HG02610 (cell line): Measurements from ENCODE around the gene ABCB11.
A peak's percentile ranks its signal among the peaks of the same experiment; 100 is the strongest.
"Not testable (repeated sequence)": the region's sequence is repeated elsewhere in the genome, so short reads cannot be mapped to it uniquely, and the experiment has no call there.

Experiments used
- ATAC-seq: cut with Tn5 transposase; IDR thresholded peaks from one replicate; pipeline ENCODE4 v1.9.1; 2021; ENCODE audit warnings: mild to moderate bottlenecking, moderate library complexity; ENCODE audit not compliant: unreplicated experiment

The ABCB11 gene

DNA sequence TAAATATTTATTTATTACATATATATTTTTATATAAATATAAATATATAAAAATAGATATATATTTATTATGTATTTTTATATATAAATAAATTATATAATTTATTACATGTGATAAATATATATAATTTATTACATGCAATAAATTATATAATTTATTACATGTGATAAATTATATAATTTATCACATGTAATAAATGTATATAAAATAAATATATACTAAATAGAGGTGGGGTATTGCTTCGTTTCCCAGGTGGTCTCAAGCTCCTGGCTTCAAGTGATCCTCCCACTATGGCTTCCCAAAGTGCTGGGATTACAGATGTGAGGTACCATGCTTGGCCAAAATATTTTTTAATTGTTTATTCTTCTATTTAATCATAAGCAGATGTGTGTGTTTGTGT lies 133.7 kb downstream of the ABCB11 start:
- ATAC-seq, result no peak

DNA sequence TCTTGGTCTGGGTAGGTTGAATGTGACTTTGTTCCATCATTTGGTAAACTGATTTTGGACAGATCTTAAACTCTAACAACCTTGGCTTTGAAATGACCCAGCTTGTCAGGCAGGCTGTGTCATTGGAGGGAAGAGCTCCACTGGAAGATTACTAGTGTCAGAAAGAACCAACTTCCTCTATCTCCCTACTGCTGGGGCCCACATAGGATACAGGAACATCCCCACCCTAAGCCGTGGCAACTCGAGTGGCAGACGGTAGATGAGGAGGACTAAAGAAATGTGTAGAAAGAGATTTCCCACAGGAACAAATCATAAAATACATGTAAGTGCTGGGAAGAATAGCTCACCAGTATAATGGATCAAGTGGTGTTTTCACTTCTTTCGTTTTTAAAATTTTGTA lies 134.3 kb downstream of the ABCB11 start:
- no peak for ATAC-seq

GRCh38 chr2:168895771-168896170 lies 135.4 kb downstream of the ABCB11 start:
- no peak for ATAC-seq

DNA sequence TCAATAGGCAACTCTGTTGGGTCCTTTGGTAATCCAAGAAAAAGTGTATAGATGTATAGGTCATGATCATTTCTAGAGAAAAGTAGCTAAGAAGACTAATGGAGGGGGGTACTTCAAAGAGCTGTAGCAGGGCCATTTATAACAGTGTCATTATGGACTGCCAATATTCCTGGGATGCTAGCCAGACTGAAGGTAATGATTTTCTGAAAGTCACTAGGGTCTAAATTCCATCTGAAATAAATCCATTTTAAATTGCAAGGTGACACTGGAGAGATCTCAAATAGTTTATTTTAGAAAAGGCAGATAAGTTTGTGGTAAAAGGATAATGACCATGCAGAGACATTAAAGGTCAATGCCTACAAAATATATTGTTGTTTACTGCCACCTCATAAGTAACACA lies 136.4 kb downstream of the ABCB11 start:
- no peak for ATAC-seq

- no peak for ATAC-seq
Measured at GRCh38 chr2:168894101-168894500, 137.0 kb downstream of the ABCB11 start.

DNA sequence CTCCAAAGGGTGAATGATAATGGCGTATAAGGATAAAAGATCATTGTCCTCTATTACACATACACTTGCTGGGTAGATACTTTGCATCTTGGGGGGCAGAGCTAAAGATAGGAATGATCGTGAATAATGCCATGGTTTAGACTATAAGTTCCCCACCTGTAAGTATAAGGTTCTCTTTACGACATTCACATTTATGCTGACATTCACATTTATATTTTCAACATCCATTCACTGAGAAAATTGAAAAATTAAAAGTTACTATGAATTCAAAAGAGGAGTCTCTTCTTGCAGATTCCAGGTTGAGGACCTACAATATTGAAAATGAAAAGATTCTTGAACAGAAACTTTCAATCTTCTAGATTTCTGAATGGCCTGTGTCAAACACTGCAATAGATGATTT lies 138.8 kb downstream of the ABCB11 start:
- no peak for ATAC-seq

DNA sequence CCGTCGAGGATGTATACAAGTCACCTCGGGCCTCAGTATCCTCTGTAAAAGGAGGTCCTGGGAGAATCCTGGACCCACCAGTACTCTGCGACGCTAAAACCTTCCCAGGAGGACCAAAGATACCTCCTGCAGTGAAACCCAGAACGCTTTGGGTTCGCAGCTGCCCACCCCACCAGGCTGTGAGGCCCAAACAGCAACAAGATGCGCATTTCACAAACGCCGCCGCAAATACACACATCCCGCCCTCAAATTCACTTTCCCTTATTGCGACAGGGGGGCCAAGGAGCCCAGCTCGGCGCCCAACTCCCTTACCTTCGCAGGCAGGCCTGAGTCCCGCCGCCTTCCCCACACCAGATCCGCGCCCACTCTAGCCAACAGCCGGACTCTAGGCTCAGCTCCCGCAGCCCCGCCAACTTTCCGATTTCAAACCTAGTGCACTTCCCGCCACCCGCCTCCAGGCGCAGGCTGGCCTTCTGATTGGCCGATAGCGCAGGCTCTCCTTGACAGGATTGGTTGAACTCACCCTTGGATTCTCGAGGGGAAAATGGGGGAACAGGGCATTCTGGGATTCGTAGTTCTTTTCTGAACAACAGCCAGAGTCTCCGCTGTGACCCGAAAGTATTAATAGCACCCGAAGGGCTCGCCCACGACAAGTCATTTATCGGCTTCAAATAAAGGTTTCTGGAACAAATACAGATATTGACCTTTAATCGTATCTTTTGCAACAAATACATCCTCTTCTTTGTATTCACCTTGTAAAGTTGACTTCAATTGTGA lies 140.9 kb downstream of the ABCB11 start, which contains the start of gene SPC25:
Gene SPC25 (minus strand): TSS at position 425 of the 777 bp plus-strand sequence. CDS start 911 bp downstream, outside the sequence.
- ATAC-seq, result peak; percentile 100

GRCh38 chr2:168889635-168890005 lies 141.5 kb downstream of the ABCB11 start:
- no peak for ATAC-seq

DNA sequence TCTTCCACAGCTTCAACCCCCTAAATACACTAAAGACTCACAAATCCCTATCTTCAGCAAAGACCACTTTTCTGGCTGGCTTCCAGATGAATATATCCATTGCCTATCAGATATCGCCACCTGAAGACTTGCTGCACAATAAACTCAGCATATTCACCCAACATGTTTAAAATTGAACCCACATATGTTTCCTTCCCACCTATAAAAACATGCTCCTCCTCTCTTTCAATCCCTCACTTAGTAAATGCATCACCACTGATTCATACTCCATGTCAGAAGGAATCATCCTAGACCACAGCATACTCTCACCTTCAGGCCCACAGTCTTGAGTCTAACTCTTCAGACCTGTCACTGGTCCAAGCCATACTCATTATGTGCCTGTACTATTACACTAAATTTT lies 146.1 kb downstream of the ABCB11 start:
- no peak for ATAC-seq

DNA sequence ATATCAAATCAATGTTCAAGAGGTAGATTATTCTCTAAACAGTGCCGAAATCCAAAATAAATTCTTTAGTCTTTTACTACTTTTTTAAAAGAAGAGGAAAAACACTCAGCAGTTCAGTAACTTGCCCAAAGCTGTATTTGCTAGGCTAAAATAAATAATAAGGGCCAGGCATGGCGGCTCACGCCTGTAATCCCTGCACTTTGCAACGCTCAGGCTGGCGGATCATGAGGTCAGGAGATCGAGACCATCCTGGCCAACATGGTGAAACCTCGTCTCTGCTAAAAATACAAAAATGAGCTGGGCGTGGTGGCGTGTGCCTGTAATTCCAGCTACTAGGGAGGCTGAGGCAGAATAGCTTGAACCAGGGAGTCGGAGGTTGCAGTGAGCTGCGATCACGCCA lies 149.0 kb downstream of the ABCB11 start:
- not testable (repeated sequence) for ATAC-seq

GRCh38 chr2:168874368-168875054 lies 156.6 kb downstream of the ABCB11 start:
- ATAC-seq, result no peak

GRCh38 chr2:168870824-168871223 lies 160.3 kb downstream of the ABCB11 start:
- ATAC-seq, result not testable (repeated sequence)
